Endodermal cell (in vitro differentiated cells): ENCODE data around the gene LHX3. TPM values are rescaled to one million over a fixed set of nuclear protein-coding genes. Genes with fewer than 3 reads are reported as not detected.

ENCODE experiments used
- DNase-seq: peaks from one replicate; pipeline ENCODE4 v3.0.0-alpha.2; 2017
- H3K27ac ChIP-seq: 2 replicates; pipeline ENCODE4 v1.5.1; 2013; ENCODE audit warnings: mild to moderate bottlenecking, low read depth, low read length, moderate library complexity
- H3K27me3 ChIP-seq: 2 replicates; pipeline ENCODE4 v1.6.1; 2013; ENCODE audit warnings: mild to moderate bottlenecking, low read length, moderate library complexity; ENCODE audit not compliant: insufficient read depth, control insufficient read depth, poor library complexity, severe bottlenecking
- H3K36me3 ChIP-seq: 2 replicates; pipeline ENCODE4 v1.7.0; 2013; ENCODE audit warnings: mild to moderate bottlenecking, low read length, moderate library complexity; ENCODE audit not compliant: control insufficient read depth, insufficient read depth
- H3K4me1 ChIP-seq: one replicate; pipeline ENCODE4 v1.7.0; 2013; ENCODE audit warnings: low read length; ENCODE audit not compliant: control insufficient read depth, insufficient read depth
- H3K4me3 ChIP-seq: 2 replicates; pipeline ENCODE4 v1.5.1; 2013; ENCODE audit warnings: mild to moderate bottlenecking, low read length, moderate library complexity
- H3K9ac ChIP-seq: 2 replicates; pipeline ENCODE4 v1.6.1; 2013; ENCODE audit warnings: mild to moderate bottlenecking, low read length, moderate library complexity; ENCODE audit not compliant: poor library complexity, severe bottlenecking; ENCODE audit errors: extremely low read depth
- H3K9me3 ChIP-seq: 2 replicates; pipeline ENCODE4 v1.6.1; 2013; ENCODE audit warnings: mild to moderate bottlenecking, low read length, moderate library complexity; ENCODE audit not compliant: control insufficient read depth
- H3K27ac Mint-ChIP-seq: 2 replicates; pipeline ENCODE4 v1.8.0; 2020; ENCODE audit warnings: mixed read lengths
- H3K27me3 Mint-ChIP-seq: 2 replicates; pipeline ENCODE4 v1.8.0; 2021; ENCODE audit warnings: mild to moderate bottlenecking, mixed read lengths; ENCODE audit not compliant: insufficient read depth
- H3K36me3 Mint-ChIP-seq: 2 replicates; pipeline ENCODE4 v1.8.0; 2020; ENCODE audit warnings: low read depth, mixed read lengths
- H3K4me1 Mint-ChIP-seq: 2 replicates; pipeline ENCODE4 v1.8.0; 2020; ENCODE audit warnings: mixed read lengths
- H3K4me3 Mint-ChIP-seq: 2 replicates; pipeline ENCODE4 v1.8.0; 2020; ENCODE audit warnings: mild to moderate bottlenecking, moderate library complexity, mixed read lengths
- H3K9me3 Mint-ChIP-seq: 2 replicates; pipeline ENCODE4 v1.8.0; 2020; ENCODE audit warnings: mild to moderate bottlenecking, mixed read lengths
- WGBS, 2 experiments: methylation state at CpG; one replicate each; pipeline versions ENCODE4 v1.1.5 to v1.1.7; 2013; ENCODE audit warnings: missing lambda C conversion rate in 2 of 2, mixed read lengths in 1 of 2; ENCODE audit not compliant: insufficient coverage in 1 of 2, insufficient read length in 1 of 2; 5-methylcytosine and 5-hydroxymethylcytosine counted together
- total RNA-seq, 2 donors: library from RNA; stranded (reverse); fragmentation: NEBNext Ultra II Directional in 1 of 2; extraction: Animal tissue kit (Norgen Biotek cat#: 25700) in 1 of 2; gene quantifications; 2 replicates in 1 of 2; 3 replicates in 1 of 2; pipeline ENCODE4 v1.2.1, GENCODE V29; 2021
- TF ChIP-seq, protein P1 (sequence below): fragments of 200-600 bp; sonication (generic); conservative IDR thresholded peaks from 2 replicates; pipeline ENCODE4 v1.5.0; 2021; ENCODE audit warnings: antibody characterized with exemption, mild to moderate bottlenecking

Gene LHX3
- total RNA-seq, 2 donors from 2014 or later = not detected

DNA sequence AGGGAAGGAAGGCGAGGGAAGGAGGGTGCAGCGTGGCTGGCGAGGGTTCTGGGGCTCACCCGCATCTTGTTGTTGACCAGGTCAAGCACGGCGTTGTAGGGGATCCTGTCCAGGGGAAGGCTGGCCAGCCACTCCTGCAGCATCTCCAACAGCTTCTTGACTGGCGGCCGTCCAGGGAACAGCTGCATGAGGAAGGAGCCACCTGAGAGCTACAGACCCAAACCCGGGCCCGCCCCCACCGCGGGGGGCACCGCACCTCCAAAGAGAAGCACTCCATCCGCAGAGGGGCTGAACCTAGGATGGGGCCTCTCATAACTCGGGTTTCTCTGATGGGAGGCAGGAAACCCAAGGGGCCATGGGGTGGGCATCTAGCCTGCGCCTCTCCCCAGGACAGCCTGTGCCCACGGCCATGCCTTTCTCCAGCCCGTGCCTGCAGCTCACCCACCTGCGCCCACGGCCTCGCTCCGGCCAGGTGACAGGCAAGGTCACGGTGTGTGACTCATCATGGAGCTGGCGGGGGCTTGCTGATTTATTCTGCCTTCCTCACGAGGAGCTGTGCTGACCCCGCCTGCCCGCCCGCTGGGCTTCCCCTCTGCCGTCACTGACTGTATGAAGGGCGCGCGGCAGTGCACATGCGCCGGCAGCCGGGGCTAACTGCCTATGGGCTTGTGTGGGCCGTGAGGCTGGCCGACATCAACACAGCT lies 11.8 kb upstream of the LHX3 start:
- TF ChIP-seq, protein P1, sequence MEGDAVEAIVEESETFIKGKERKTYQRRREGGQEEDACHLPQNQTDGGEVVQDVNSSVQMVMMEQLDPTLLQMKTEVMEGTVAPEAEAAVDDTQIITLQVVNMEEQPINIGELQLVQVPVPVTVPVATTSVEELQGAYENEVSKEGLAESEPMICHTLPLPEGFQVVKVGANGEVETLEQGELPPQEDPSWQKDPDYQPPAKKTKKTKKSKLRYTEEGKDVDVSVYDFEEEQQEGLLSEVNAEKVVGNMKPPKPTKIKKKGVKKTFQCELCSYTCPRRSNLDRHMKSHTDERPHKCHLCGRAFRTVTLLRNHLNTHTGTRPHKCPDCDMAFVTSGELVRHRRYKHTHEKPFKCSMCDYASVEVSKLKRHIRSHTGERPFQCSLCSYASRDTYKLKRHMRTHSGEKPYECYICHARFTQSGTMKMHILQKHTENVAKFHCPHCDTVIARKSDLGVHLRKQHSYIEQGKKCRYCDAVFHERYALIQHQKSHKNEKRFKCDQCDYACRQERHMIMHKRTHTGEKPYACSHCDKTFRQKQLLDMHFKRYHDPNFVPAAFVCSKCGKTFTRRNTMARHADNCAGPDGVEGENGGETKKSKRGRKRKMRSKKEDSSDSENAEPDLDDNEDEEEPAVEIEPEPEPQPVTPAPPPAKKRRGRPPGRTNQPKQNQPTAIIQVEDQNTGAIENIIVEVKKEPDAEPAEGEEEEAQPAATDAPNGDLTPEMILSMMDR = no peak
- H3K4me3 Mint-ChIP-seq = no peak overlapping the region
- no peak for DNase-seq
- H3K36me3 ChIP-seq = peaks cover 24% of the 10 kb centered on the region
- H3K27ac Mint-ChIP-seq = no peak overlapping the region
- H3K9ac ChIP-seq = no peak overlapping the region
- H3K9me3 Mint-ChIP-seq = peaks cover 3% of the 10 kb centered on the region
- peaks cover 10% of the 10 kb centered on the region for H3K9me3 ChIP-seq
- no peak overlapping the region for H3K27ac ChIP-seq
- H3K4me1 Mint-ChIP-seq = no peaks in the 10 kb centered on the region
- H3K27me3 ChIP-seq = no peaks in the 10 kb centered on the region
- H3K4me3 ChIP-seq = no peak overlapping the region
- WGBS, 2 experiments = 92 to 93% methylated on average over 22 to 37 of the region's 37 CpGs
- H3K36me3 Mint-ChIP-seq = peaks cover 42% of the 10 kb centered on the region
- no peaks in the 10 kb centered on the region for H3K4me1 ChIP-seq
- no peaks in the 10 kb centered on the region for H3K27me3 Mint-ChIP-seq

DNA sequence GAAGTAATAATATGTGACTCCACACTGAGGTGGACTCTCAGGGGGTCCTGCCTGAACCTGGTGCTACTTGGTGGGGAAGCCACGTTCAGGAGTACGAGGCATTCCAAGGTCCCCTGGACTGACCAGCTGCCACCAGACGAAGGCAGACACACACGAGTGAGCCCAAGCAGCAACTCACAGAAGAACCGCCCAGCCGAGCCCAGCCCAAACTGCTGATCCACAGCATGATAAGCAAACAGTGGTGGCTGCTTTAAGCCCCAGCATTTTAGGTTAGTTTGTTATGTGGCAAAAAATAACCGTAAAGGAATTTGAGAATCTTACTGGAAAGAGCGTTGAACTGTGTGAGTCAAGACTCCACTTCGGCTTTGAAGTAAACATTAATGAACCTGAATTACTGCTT lies 8.8 kb upstream of the LHX3 start:
- H3K36me3 ChIP-seq = peaks cover 24% of the 10 kb centered on the region
- no peak for DNase-seq
- no peak overlapping the region for H3K27ac ChIP-seq
- no peak overlapping the region for H3K9ac ChIP-seq
- 94 to 98% methylated on average over 9 of the region's 9 CpGs for WGBS, 2 experiments
- no peaks in the 10 kb centered on the region for H3K27me3 ChIP-seq
- H3K4me3 ChIP-seq = no peak overlapping the region
- Mint-ChIP-seq H3K27ac (no peak overlapping the region), H3K27me3 (no peaks in the 10 kb centered on the region), H3K36me3 (peaks cover 38% of the 10 kb centered on the region), H3K4me1 (no peaks in the 10 kb centered on the region), H3K4me3 (no peak overlapping the region), H3K9me3 (peaks cover 3% of the 10 kb centered on the region)
- TF ChIP-seq, protein P1 = no peak
- H3K4me1 ChIP-seq = no peaks in the 10 kb centered on the region
- peaks cover 10% of the 10 kb centered on the region for H3K9me3 ChIP-seq

DNA sequence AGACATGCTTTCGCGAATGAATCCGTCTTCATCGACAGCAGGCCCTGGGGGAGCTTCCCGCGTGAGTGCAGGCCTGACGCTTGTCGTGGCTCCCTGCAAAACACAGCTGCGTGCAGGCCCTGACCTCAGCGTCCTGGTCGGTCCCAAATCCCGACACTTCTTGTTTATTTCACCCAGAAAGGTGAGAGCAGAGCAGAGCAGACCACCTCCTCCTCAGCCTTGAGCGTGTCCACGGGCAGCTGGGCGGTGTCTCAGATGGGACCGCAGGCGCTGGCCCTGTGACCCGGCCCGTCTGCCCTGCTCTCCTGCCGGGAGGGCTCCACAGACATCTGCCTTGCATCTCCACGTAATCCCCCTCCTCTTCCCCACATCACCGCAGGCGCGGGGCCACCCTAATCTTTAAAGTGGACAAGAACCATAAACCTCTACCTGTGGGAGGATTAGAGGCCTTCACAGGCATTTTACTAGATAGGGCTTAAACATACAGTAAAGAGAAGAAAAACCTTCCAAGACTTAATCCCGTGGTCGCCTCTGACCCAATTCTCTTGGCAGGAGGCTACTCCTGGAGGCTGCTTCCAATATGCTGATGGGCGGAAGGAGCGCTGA lies 7.5 kb upstream of the LHX3 start:
- Mint-ChIP-seq H3K27me3 (no peaks in the 10 kb centered on the region), H3K4me3 (no peak overlapping the region), H3K36me3 (peaks cover 38% of the 10 kb centered on the region), H3K9me3 (peaks cover 3% of the 10 kb centered on the region), H3K27ac (no peak overlapping the region), H3K4me1 (no peaks in the 10 kb centered on the region)
- no peak for DNase-seq
- H3K9me3 ChIP-seq = peaks cover 10% of the 10 kb centered on the region
- peaks cover 24% of the 10 kb centered on the region for H3K36me3 ChIP-seq
- H3K27ac ChIP-seq = no peak overlapping the region
- TF ChIP-seq, protein P1 = no peak
- H3K4me1 ChIP-seq = no peaks in the 10 kb centered on the region
- no peaks in the 10 kb centered on the region for H3K27me3 ChIP-seq
- H3K4me3 ChIP-seq = no peak overlapping the region
- H3K9ac ChIP-seq = no peak overlapping the region
- WGBS, 2 experiments = 95 to 97% methylated on average over 25 to 28 of the region's 28 CpGs
